Mononuclear cell (primary cell): Measurements from ENCODE around the gene FAM185A. TPM values are rescaled to one million over a fixed set of nuclear protein-coding genes. Genes with fewer than 3 reads are reported as not detected.
"Not testable (repeated sequence)": the region's sequence is repeated elsewhere in the genome, so short reads cannot be mapped to it uniquely, and the experiment has no call there.

Source experiments
- H3K27me3 ChIP-seq: 2 replicates; pipeline ENCODE4 v1.6.0; 2011; ENCODE audit warnings: low read length, control low read depth; ENCODE audit not compliant: insufficient read depth
- H3K4me1 ChIP-seq: 2 replicates; pipeline ENCODE4 v1.5.1; 2011; ENCODE audit warnings: mild to moderate bottlenecking, low read length, control low read depth; ENCODE audit not compliant: insufficient read depth
- H3K4me3 ChIP-seq: 2 replicates; pipeline ENCODE4 v1.5.1; 2011; ENCODE audit warnings: mild to moderate bottlenecking, low read length, moderate library complexity
- H3K9me3 ChIP-seq: 2 replicates; pipeline ENCODE4 v1.5.1; 2011; ENCODE audit warnings: low read depth, mild to moderate bottlenecking, control low read depth, low read length
- total RNA-seq: library from RNA; depleted of rRNA; stranded (reverse); fragments of >200 nt; gene quantifications from one replicate; pipeline ENCODE4 v1.2.3, GENCODE V29; 2012

FAM185A gene
- total RNA-seq, 1 donor = 4.1 TPM

DNA sequence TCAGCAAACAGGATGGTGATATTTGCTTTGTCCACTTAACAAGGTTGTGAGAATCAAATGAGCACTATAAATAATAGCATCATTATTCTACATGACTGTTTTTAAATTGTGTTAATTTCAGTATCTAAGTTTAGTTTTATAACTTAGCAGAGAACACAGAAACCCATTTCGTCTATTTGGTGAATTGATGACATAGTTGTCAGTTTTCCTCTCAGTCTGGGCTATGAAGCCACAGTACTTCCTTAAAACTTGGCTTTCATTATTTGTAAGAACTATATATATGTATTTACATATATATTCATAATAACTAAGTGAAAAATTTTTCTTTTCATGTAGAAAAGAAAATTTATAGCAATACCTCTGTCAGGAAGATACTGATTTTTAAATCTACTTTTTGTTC lies 11.1 kb downstream of the FAM185A start:
- not testable (repeated sequence) for H3K27me3 ChIP-seq, H3K4me3 ChIP-seq, H3K9me3 ChIP-seq, H3K4me1 ChIP-seq

DNA sequence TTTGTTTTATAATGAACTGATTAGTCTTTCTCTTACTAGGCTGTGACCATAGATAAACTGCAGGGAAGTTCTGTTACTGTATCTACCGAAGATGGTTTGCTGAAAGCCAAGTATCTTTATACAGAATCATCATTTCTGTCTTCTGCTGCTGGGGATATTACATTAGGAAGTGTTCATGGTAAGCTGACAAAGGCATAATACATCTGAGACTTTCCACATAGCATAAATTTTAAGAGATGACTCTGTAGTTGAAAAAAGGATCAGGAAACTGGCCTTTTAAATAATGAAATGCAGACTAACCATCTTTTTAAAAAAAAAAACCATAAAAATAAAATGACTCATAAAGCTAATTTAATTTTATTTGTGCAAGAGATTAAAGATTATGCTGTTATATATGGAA lies 12.4 kb downstream of the FAM185A start:
- H3K4me3 ChIP-seq, H3K9me3 ChIP-seq, H3K27me3 ChIP-seq, H3K4me1 ChIP-seq: not testable (repeated sequence)

DNA sequence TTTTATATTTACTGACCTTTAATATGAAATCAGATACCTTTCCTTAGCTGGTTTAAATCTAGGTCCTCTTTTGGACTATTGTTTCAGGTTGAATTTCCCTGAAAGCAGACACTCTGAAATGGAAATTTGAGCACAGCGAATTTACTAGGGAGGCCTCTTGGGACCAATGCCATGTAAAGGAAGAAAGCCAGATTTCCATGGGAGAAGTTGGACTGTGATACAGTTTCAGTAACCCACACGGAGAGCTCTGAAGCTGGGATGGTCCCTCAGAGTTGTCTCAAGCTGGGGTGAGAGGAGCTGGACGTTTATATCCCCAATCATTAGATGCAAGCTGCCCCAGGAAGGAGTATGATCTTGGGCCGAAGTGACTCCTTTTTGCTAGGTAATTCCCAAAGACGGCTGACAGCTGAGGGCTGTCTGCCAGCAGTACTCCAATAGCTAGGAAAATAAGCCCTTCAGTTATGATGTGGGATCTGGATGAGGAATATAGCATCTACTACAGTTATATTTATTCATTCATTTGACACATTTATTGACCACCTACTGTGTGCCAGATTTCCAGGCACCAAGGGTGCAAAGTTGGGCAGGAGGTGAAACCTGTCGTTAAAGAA lies 14.6 kb downstream of the FAM185A start:
- H3K4me3 ChIP-seq, H3K9me3 ChIP-seq, H3K27me3 ChIP-seq, H3K4me1 ChIP-seq: not testable (repeated sequence)

GRCh38 chr7:102769657-102770192 lies 20.9 kb downstream of the FAM185A start:
- H3K9me3 ChIP-seq, H3K27me3 ChIP-seq, H3K4me3 ChIP-seq, H3K4me1 ChIP-seq: not testable (repeated sequence)

GRCh38 chr7:102770467-102770866 lies 21.7 kb downstream of the FAM185A start:
- H3K27me3 ChIP-seq, H3K4me3 ChIP-seq, H3K9me3 ChIP-seq, H3K4me1 ChIP-seq: not testable (repeated sequence)

DNA sequence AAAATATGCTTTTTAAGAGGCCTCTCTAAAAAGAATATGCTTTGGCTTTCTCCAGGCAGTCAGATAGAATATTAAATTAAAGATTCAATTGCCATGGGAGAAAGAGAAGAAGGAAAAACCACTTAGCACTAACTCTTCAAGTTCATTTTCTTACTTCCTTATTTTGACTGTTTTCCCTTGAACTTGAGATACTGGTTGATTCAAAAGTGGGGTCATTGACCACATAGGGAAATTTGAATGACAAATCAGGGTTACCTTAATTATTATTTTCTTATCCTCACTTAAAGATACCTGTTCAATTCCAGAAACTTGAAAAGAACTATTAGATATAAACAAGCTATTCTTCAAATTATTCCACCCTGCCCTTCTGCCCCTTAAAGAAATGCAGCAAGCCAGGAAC lies 27.4 kb downstream of the FAM185A start:
- not testable (repeated sequence) for H3K9me3 ChIP-seq, H3K27me3 ChIP-seq

GRCh38 chr7:102778663-102779062 lies 29.9 kb downstream of the FAM185A start:
- not testable (repeated sequence) for H3K27me3 ChIP-seq, H3K4me1 ChIP-seq, H3K4me3 ChIP-seq, H3K9me3 ChIP-seq

More for the DNA sequence above, 27.4 kb downstream of the FAM185A start:
- not testable (repeated sequence) for H3K4me1 ChIP-seq, H3K4me3 ChIP-seq

- H3K4me3 ChIP-seq, H3K9me3 ChIP-seq, H3K4me1 ChIP-seq, H3K27me3 ChIP-seq: not testable (repeated sequence)
These were observed 32.1 kb downstream of the FAM185A start for GRCh38 chr7:102780926-102781325.

DNA sequence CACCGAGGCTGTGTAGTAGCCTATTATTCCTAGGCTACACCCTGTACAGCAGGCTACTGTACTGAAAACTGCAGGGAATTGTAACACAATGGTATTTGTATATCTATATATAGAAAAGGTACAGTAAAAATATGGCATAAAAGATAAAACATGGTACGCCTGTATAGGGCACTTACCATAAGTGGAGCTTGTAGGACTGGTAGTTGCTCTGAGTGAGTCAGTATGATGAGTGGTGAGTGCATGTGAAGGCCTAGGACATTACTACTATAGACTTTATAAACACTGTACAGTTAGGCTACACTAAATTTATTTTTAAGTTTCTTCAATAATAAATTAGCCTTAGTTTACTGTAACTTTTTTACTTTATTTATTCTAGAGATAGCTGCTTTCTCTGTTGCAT lies 40.0 kb downstream of the FAM185A start:
- not testable (repeated sequence) for H3K4me1 ChIP-seq, H3K9me3 ChIP-seq, H3K4me3 ChIP-seq, H3K27me3 ChIP-seq

GRCh38 chr7:102790364-102791100 lies 41.7 kb downstream of the FAM185A start:
- not testable (repeated sequence) for H3K4me3 ChIP-seq, H3K9me3 ChIP-seq, H3K27me3 ChIP-seq, H3K4me1 ChIP-seq

DNA sequence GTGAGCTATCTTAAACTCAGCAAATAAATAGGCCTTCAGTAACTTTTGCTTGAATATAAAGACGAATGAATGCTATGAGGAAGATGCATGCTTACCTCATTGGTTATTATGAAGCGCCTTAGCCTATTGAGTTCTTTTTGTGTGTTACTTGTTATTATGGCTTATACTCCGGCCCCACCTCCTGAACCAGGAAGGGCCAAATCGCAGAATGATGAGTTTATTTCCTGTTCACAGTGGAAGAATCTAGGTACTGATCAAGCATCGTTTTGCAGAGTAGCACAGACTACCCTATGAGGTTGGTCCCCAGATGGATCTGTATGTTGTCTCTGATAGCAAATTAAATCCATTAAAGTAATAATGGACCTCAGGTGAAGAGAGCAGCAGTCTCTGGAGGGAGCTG lies 42.6 kb downstream of the FAM185A start:
- H3K4me1 ChIP-seq, H3K4me3 ChIP-seq, H3K9me3 ChIP-seq, H3K27me3 ChIP-seq: not testable (repeated sequence)

DNA sequence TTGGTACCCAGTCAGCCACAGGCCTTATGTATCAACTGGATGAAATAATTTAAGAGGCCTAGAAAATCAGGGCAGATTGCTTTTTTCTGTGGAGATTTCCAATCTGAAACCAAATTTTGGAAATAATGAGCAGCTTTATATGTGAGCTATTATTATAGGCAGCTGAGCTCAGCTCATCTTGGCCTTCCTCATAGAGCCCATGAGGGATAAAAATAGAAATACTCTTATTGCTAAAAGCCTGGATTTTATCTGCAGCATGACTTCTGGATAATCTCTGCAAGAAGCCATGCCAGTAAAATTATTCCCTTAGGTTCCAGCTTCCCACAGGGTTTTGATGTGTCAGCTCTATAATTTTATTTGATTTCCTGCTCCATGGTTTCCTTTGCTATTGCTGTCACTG lies 43.0 kb downstream of the FAM185A start:
- not testable (repeated sequence) for H3K4me1 ChIP-seq, H3K27me3 ChIP-seq, H3K9me3 ChIP-seq, H3K4me3 ChIP-seq

DNA sequence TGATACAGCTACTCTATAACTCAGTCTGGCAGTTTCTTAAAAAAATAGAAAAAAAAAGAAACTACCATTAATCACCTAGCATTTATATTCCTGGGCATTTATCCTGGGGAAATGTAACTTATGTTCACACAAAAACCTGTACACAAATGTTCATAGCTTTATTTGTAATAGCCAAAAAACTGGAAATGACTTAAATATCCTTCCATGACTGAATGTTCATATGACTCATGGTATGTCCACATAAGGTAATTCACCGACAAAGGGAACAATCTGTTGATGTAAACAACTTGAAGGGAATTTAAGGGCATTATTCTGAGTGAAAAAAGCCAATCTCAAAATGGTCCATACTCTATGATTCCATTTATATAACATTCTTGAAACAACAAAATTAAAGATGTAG lies 45.8 kb downstream of the FAM185A start:
- not testable (repeated sequence) for H3K4me3 ChIP-seq

GRCh38 chr7:102795987-102796595 lies 47.3 kb downstream of the FAM185A start:
- H3K9me3 ChIP-seq, H3K27me3 ChIP-seq, H3K4me3 ChIP-seq, H3K4me1 ChIP-seq: not testable (repeated sequence)

More for the DNA sequence above, 45.8 kb downstream of the FAM185A start:
- not testable (repeated sequence) for H3K27me3 ChIP-seq, H3K9me3 ChIP-seq, H3K4me1 ChIP-seq

DNA sequence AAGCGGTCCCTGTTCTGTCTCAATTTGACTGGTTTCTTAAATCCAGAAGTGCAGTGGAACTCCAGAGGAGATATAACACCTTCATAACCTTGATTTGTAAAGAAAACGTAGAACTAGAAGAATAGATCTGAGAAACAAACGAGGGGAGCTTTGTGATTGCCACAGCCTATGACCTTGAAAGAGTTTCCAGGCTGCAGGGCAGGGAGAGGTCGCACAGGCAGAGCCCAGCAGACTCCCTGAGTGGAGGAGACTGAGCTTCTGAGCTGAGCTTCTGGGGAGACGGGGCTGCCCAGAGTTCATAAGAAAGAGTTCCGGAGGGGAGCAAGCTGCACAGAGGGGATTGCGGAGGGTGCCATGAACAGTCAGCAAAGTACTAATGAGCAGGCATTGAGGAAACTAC lies 57.8 kb downstream of the FAM185A start:
- no peaks in the 10 kb centered on the region for H3K4me1 ChIP-seq

GRCh38 chr7:102810916-102811315 lies 62.1 kb downstream of the FAM185A start:
- no peaks in the 10 kb centered on the region for H3K4me1 ChIP-seq
- no peaks in the 10 kb centered on the region for H3K9me3 ChIP-seq
- H3K27me3 ChIP-seq = no peaks in the 10 kb centered on the region
- H3K4me3 ChIP-seq = no peak overlapping the region

More for the DNA sequence above, 57.8 kb downstream of the FAM185A start:
- Histone ChIP-seq H3K27me3 (no peaks in the 10 kb centered on the region), H3K4me3 (no peak overlapping the region), H3K9me3 (no peaks in the 10 kb centered on the region)
